Activated T-cell treated with anti-CD3 and anti-CD28 coated beads for 24 hours (primary cell): ENCODE data around the gene NCEH1.

ENCODE experiments used
- DNase-seq: peaks from one replicate; pipeline ENCODE4 v3.0.0-alpha.2; 2020; ENCODE audit warnings: low read depth

NCEH1 gene

DNA sequence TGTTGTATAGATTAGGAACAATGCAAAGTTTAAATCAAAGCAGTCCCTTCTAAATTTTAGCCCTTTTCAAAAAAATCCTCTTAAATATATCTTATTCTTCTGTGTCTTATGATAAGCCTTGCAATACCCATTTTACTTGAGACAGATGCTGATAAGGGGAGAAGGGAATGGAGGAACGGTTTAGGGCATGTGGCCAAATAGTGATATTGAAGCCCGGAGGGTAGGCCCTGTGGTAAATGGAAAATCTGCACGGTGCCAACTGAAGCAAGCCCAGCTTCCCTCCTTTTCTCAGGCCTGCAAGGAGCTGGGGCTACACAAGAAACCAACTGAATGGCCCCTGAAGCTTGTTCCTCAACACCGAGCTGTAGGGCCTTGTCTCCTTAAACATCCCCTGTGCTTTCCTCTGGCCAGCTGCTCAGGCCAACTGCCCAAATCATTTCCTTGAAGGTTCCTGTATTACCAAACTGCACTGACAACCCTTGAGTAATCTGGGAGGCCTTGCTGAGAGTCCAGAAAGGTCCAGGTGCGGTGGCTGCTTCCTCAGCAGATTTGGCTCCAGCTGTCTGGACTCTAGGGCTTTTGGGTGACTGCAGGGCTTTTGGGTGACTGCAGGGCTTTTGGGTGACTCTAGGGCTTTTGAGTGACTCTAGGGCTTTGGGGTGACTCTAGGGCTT is 67.2 kb downstream of the NCEH1 start:
- DNase-seq = no peak

DNA sequence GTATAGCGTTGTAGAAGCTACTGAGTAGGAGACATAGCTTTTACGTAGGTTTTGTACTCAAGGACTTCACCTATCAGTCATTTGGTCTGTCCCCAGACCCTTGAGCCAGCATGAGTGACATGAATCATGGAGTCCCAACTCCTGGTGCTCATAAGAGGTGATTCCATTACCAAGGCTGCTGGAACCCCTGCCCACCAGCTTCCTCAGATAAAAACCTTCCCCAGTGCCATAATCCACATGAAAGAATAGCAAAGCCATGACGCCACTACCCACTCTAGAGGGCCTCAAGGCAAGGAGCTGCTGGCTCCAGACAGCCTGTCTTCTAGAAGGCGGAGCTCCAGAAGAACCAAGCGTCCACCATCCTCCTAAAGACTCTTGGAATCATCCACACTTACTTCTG is 69.6 kb downstream of the NCEH1 start:
- DNase-seq = no peak

DNA sequence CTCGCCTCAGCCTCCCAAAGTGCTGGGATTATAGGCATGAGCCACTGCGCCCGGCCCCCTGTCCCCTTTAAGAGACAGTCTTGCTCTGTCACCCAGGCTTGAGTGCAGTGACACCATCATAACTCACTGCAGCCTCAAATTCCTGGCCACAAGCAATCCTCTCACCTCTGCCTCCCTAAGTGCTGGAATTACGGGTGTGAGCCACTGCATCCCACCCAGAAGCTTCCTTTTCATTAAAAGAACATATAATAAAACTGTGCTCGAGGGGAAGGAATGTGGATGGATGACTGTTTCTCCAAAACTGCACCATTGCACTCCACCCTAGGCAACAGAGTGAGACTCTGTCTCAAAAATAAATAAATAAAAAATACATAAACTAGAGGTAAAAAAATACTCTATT is 70.1 kb downstream of the NCEH1 start:
- DNase-seq = no peak

DNA sequence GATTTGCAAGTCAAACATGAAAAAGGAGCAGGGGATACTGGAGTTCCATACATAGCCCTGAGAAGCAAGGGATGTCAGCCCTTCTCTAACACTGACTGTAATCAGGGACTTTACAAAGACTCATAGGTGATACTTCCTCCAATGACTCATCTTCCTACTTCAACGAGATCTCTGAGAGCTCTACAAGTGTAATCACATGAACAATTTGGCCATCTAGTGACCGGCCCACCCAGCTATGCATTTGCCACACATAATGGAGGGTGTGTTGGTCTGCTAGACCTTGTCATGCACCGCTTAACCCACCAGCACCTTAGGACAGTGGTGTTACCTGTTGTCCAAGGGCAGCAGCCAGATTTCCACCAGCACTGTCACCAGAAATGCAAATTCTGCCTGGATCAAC is 75.3 kb downstream of the NCEH1 start:
- DNase-seq = no peak

DNA sequence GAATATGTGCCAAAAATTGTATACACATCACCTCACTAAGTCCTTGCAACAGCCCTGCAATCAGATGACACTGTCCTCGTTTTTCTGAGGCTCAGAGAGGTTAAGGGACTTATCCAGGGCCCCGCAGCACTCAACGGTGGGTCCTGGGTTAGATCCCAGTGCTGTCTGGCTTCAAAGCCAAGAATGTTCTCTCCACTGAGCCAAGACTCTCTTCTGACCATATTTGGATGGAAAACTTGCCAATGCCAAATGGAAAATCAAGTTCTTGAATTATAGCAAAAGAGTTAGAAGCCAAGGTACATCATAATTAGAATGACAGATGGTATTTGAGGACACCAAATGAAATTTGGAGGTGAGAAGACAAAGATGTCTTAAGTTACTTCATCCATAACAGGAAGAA is 75.9 kb downstream of the NCEH1 start:
- no peak for DNase-seq

DNA sequence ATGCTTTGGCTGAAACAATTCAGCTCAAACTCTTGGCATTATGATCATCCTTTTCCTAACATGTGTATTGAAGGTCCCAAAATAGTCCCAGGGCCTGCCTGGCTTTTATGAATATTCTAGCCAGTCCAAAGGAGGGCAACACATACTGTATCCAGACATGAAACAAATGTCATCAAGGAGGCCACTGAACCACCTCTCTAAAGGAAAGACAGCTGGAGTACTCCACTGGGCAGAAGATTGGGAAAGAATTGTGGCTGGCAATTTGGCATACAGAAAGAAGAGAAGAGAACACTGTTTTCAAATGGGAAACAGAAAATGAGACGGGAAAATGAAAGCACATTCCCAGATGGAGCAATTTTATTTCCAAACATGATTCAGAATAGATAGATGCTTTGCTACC is 80.6 kb downstream of the NCEH1 start:
- no peak for DNase-seq

DNA sequence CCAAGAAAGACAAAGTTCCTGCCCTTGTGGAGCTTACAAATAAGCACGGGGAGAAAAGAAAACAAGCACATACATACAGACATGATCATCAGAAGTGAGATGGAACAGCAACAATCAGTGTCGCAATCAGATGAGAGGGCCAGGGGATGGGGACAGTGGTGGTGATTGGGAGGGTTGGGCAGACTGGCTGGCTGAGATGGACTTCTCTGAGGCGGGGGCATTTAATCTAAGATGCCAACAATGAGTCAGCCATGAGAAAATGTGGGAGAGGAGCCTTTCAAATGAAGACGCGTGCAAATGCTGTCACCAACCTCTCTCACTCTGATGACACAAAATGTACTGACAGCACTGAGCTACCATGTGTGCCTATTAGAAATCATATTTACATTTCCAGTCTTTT is 81.4 kb downstream of the NCEH1 start:
- no peak for DNase-seq

DNA sequence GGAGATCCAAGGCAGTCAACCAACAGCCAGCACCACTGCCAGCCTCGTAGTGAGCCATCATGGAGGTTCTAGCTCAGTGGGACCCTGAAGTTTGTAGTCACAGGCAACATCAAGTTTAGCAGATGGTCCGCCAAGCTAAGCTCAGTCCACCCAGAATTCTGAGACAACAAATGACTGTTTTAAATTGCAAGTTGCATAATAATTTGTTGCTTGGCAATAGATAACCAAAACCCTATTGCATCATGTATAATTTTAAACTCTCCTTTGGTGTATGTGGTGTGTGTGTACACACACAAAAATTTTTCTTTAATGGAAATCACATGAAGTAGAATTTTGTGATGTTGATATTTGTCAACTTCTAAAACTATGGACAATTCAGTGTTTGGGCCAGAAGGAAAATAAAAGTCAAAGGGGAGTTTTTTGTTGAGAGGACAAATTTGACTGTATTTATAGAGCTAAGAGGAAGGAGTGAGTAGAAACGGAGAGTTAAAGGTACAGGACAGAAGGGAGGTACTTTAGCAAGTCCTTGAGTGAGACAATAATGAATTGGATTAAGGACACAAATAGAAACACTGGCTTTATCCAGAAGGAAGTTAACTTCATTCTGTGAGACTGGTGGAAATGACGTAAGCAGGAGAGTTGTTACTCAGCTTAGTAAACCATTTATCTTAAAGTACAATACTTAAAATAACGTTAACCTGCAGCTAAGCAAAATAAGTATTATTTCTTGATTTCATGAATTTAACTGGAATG is 83.6 kb downstream of the NCEH1 start:
- DNase-seq = no peak

DNA sequence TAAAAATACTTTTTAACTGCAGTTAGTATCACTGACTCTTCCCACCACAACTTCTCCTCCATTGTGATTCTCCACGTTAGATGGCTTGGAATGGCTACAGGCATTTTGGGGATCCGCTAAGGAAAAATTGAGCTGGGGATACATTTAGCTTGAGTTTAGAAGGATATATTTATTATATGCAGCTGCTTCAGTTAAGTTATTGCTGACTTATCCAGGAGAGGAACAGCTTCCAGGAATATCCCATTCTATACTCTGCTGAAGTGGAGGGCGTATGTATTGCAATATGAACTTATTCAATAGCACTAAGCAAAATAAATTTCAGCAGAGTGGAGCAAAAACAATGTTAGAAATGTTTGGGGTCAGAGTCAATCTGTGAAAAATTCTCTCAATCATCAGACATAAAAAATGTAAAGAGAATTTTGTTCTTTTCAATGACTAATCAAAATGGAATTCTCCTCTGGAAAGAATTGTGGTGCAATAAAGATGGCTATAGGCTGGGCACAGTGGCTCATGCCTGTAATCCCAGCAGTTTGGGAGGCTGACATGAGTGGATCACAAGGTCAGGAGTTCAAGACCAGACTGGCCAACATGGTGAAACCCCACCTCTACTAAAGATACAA is 84.7 kb downstream of the NCEH1 start:
- DNase-seq = no peak

DNA sequence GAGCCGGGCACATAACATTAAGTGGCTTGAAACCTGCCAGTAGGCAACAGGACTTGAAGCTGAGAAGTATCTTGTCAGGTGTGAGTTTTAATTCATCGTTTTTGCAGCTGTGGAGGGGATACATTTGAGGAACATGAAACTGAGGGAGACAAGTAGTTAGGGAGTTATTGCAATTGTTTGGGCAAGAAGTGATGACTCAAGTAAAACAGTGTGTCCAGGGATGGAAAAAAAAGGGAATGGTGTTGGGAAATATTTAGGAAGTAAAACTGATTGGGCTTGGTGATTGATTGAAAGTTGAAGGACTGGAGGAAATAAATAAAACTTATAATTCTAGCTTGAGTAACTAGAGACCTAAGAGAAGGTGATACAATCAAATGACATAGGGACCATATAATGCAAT is 85.5 kb downstream of the NCEH1 start:
- no peak for DNase-seq

DNA sequence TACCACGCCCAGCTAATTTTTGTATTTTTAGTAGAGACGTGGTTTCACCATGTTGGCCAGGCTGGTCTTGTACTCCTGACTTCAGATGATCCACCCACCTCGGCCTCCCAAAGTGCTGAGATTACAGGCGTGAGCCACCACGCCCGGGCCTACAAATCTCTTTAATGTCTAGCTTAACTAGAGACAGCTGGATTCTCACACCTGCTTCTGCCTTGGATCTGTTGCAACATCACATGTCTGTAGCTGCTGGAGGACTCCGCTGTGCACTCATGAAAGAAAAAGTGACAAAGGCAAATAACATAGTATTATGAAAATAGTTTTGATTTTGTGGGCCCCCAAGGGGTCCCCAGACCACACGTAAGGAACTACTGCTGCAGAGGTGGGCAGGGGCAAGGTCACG is 85.9 kb downstream of the NCEH1 start:
- DNase-seq = no peak

DNA sequence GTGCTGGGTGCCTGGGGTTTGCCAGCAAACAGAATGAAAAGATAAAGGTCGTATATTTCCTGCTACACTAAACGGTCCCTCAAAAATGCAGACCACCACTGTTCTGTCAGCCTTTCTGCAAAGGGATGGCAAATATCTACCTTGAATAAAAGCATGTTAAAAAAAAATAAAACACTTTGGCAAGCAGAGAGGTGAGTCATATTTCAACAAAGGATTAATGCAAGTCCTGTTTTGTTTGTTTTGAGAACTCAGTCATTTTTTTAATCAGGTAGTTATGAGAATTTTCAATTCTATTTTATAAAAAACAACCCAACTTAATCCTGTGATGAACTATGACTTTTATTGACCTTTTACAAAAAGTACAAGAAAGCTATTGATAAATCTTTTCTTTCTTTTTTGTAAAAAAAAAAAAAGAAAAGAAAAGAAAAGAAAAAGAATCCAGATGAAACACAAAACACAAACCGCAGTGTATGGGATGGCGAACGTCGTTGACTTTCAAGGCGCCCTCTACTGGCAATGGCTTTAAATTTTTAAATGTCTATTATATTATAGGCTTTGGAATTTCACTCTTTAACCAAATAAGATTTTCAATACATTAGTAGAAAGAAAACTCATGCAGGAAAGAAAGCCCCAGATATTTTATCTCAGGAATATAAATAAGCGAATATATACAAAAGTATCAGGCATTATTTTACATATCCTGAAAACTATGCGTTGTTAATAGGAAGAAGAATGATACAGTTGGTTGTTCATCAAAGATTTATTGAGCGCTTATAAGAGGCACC is 87.8 kb downstream of the NCEH1 start:
- DNase-seq = peak; percentile 30

DNA sequence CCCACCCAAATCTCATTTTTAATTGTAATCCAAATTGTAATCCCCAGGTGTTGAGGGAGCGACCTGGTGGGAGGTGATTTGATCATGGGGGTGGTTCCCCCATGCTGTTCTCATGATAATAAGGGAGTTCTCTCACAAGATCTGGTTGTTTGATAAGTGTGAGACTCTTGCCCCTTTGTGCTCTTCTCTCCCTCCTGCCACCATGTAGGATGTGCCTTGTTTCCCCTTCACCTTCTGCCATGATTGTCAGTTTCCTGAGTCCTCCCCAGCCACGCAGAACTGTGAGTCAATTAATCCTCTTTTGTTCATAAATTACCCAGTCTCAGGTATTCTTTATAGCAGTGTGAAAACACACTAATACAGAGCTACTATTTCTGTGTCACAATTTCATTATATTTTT is 88.7 kb downstream of the NCEH1 start:
- no peak for DNase-seq

DNA sequence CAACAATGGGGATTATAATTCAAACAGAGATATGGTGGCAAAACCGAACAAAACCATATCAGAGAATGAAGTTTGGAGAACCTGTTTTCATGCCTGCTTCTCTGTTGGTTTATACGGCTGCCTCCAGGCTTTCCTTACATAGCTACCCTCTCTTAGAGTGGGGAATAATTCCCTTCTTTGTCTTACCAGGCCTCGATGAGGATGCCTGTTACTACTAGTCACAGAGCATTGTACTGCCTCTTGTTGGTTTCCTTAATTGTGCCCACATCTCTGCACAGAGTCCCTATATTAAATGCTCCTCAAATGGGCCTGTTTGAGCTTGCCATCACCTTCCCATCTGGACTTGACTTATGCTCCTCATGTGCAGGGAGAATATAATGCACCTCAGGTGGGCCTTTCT is 92.9 kb downstream of the NCEH1 start:
- DNase-seq = no peak

DNA sequence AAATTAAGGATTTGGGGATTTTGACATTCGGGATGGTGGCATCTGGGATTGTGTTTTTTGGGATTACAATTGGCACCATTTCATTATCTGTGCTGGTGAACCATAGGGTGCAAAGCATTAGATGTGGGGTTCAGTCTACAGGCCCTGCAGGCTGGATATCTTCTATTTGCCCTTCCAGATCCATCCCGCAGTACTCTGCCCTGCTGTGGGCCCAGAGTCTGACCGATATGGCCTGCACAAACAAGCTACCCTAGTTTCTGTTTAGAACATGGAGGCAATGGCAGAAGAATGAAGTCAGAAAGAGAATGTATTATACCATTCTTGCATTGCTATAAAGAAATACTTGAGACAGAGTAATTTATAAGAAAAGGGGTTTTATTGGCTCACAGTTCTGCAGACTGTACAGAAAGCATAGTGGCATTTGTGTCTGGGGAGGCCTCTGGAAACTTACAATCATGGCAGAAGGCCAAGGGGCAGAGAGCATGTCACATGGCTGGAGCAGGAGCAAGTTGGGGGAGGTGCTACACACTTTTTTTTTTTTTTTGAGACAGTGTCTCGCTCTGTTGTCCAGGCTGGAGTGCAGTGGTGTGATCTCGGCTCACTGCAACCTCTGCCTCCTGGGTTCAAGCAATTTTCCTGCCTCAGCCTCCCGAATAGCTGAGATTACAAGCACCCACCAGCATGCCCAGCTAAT is 93.7 kb downstream of the NCEH1 start:
- no peak for DNase-seq

DNA sequence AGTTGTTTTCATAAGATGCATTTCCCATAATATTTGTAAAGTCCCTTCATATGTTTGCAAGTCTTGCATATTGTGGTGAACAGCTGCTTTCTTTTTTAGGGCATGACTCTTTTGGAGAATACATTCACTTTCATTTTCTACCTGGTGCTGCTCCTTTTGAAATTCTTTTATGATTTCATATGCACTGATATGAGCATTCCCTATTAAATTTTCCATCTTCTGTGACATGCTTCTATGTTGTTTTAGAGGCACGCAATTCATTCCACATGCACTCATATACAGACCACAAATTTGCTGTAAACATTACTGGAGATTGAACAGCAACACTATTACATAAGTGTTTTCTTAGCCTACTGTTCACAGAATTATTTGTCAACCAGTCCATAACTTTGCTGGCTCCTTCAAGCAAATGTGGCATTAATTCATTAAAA is 94.8 kb downstream of the NCEH1 start:
- DNase-seq = no peak

DNA sequence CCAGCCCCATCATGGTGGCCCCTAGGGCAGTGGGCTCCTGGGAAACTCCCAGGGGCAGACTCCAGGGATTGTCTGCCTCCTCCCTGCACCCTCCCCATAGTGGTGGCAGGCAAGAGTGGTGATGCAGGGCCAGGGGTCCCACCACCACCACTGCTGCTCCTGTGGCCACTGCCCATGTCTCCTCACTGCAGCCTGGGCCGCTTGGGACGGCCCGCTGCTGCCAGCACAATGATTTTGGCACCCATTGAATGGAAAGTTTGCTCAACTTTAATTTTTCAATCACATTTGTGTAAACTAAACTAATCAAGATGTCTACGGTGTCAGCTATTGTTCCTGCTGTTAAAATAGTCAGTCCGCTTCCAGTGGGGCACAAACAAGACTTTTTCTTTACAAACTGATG is 95.6 kb downstream of the NCEH1 start:
- no peak for DNase-seq

DNA sequence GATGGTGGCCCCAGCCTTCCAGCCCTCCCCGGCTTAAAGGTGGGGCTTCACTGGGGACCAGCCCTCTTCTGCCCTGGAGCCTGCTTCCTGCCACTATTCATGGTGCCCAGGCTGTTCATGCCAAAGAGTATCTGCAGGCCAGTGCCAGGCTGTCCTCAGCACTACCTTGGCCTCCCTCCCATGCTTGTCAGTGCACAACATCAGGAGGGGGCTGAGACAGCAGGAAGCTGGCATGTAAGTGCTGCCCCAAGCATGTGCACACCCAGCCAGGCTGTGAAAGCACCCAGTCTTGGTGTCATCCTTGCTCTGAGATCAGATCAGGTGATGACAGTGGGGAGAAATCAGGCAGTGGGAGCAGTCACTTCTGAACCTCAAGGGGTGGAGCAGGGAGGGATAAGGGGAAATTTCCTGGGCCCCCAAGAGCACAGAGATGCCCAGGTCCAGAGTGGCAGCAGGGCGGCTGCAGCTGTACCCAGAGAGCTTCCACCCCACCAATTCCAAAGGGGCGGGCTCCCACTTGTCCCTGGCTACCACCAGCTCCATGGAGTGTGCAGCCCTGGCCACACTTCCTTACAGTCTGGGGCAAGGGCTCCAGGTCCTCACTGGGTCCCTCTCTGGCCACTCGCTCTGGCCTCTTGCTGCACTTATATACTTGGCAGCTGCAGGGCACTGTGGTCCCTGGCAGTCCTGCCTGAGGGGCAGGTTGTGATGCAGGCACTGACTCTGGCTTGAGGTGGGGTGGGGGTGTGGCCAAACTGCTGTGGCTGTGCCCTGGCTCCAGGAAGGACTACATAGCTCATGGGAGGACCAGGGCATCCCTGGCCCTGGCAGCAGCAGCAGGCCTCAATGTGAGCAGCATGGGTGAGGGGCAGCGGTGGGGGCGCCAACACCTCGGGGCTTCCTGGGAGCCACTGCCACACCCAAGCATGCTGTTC is 96.3 kb downstream of the NCEH1 start:
- DNase-seq = no peak

DNA sequence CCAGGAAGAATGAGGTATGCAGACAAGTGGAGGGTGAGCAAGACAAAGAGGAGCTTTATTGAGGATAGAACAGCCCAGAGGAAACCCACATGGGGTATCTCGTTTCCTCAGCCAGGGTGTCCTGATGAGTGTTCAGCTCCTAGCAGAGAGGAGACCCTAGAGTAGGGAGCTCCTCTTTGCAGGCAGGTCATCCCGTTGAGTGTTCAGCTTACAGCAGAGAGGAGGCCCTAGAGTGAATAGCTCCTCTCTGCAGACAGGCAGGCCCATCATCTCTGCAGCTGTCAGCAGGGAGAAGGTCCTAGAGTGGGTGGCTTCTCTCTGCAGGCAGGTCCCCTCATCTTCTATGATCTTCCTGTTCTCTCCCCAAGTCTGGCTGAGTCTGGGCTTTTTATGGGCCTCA is 97.0 kb downstream of the NCEH1 start:
- DNase-seq = no peak

DNA sequence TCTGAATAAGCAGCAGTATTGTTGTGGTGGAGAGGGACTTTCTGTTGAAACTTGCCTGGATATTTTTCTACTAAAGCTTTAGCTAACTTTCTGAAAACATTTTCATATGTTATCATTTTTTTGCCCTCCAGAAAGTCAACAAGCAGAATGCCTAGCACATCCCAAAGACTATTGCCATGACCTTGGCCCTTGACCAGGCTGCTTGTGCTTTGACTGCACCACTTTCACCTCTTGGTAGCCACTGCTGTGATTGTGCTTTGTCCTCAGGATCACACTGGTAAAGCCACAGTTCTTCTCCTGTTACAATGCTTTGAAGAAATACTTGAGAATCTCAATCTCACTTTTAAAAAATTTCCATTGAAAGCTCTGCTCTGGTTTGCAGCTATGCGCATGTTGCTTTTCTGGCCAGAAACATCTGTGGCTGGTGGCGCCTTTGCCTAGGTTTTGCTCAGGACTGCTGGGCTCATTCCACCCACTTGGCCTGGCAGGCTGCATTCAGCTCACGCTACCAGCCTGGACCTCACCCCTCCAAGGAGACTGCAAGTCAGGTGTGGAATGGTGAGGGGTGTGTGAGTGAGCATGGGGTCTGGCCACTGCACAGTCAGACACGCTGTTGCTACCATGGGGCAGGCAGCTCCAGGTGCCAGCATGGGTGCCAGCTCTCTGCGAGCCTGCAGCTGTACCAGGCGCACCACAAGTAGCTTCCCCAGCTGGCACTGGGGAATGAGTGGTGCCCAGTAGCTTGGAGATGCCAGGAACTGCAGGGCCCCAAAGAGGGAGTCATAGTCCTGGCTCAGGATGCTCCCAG is 97.8 kb downstream of the NCEH1 start:
- DNase-seq = no peak
